Epithelial cell of prostate (primary cell): Measurements from ENCODE around the gene TEC.
A peak's percentile ranks its signal among the peaks of the same experiment; 100 is the strongest.
"Not testable (repeated sequence)": the region's sequence is repeated elsewhere in the genome, so short reads cannot be mapped to it uniquely, and the experiment has no call there.

Source experiments
- DNase-seq: peaks from one replicate; pipeline ENCODE4 v3.0.0-alpha.2; 2011; ENCODE audit warnings: low read depth, low spot score
- H3K27ac ChIP-seq: fragments of 450-650 bp; 2 replicates; pipeline ENCODE4 v1.5.1; 2017; ENCODE audit warnings: mild to moderate bottlenecking

TEC gene

GRCh38 chr4:48173056-48173991 is 96.3 kb downstream of the TEC start:
- peak overlapping the region; percentile 33 for H3K27ac ChIP-seq
- no peak for DNase-seq

GRCh38 chr4:48172651-48173050 is 97.0 kb downstream of the TEC start:
- no peak for DNase-seq
- H3K27ac ChIP-seq, result no peak overlapping the region

GRCh38 chr4:48169636-48170035 is 100.0 kb downstream of the TEC start:
- DNase-seq, result no peak
- H3K27ac ChIP-seq, result no peak overlapping the region

- no peak for DNase-seq
- no peak overlapping the region for H3K27ac ChIP-seq
Observed at GRCh38 chr4:48167538-48168263, 101.9 kb downstream of the TEC start.

- not testable (repeated sequence) for DNase-seq
Observed at GRCh38 chr4:48164561-48164960, 105.1 kb downstream of the TEC start.

GRCh38 chr4:48163746-48164145 is 105.9 kb downstream of the TEC start:
- DNase-seq, result no peak

More at GRCh38 chr4:48164561-48164960, 105.1 kb downstream of the TEC start:
- not testable (repeated sequence) for H3K27ac ChIP-seq

GRCh38 chr4:48162162-48162561 is 107.5 kb downstream of the TEC start:
- DNase-seq, result no peak
- no peak overlapping the region for H3K27ac ChIP-seq

More at GRCh38 chr4:48163746-48164145, 105.9 kb downstream of the TEC start:
- no peak overlapping the region for H3K27ac ChIP-seq

- DNase-seq, result no peak
- no peak overlapping the region for H3K27ac ChIP-seq
Observed at GRCh38 chr4:48157271-48157670, 112.4 kb downstream of the TEC start.

GRCh38 chr4:48156423-48156822 is 113.2 kb downstream of the TEC start:
- DNase-seq, result no peak
- no peak overlapping the region for H3K27ac ChIP-seq

GRCh38 chr4:48153791-48154550 is 115.7 kb downstream of the TEC start:
- no peak for DNase-seq
- no peak overlapping the region for H3K27ac ChIP-seq

GRCh38 chr4:48152259-48152658 is 117.4 kb downstream of the TEC start:
- DNase-seq, result no peak
- H3K27ac ChIP-seq, result no peak overlapping the region

- H3K27ac ChIP-seq, result no peak overlapping the region
Observed at GRCh38 chr4:48149827-48150370, 119.7 kb downstream of the TEC start.

GRCh38 chr4:48147621-48148020 is 122.0 kb downstream of the TEC start:
- H3K27ac ChIP-seq, result no peak overlapping the region

More at GRCh38 chr4:48149827-48150370, 119.7 kb downstream of the TEC start:
- DNase-seq, result no peak

GRCh38 chr4:48141048-48141447 is 128.6 kb downstream of the TEC start:
- no peak for DNase-seq
- no peak overlapping the region for H3K27ac ChIP-seq

More at GRCh38 chr4:48147621-48148020, 122.0 kb downstream of the TEC start:
- DNase-seq, result no peak

- no peak overlapping the region for H3K27ac ChIP-seq
- DNase-seq, result no peak
Observed at GRCh38 chr4:48139691-48140090, 129.9 kb downstream of the TEC start.

GRCh38 chr4:48138936-48139335 is 130.7 kb downstream of the TEC start:
- no peak overlapping the region for H3K27ac ChIP-seq
- no peak for DNase-seq

GRCh38 chr4:48138511-48138910 is 131.1 kb downstream of the TEC start:
- H3K27ac ChIP-seq, result no peak overlapping the region
- DNase-seq, result no peak

GRCh38 chr4:48137846-48138245 is 131.8 kb downstream of the TEC start:
- DNase-seq, result no peak
- no peak overlapping the region for H3K27ac ChIP-seq

GRCh38 chr4:48134081-48134480 is 135.6 kb downstream of the TEC start, which contains the start of gene TXK:
TXK (minus strand) TSS chr4:48134250; CDS start chr4:48134170, 80 bp downstream.
- no peak for DNase-seq
- no peak within 1 kb of the TSS for H3K27ac ChIP-seq

GRCh38 chr4:48133669-48134068 is 136.0 kb downstream of the TEC start:
- no peak overlapping the region for H3K27ac ChIP-seq
- DNase-seq, result no peak
